Activated T-helper 1 cell treated with Interleukin-2 at 50 U/mL for 16 hours (primary cell): Measurements from ENCODE around the gene MAML1.

ENCODE experiments used
- DNase-seq: peaks from one replicate; pipeline ENCODE4 v3.0.0-alpha.2; 2020; ENCODE audit warnings: low read depth

Gene MAML1

DNA sequence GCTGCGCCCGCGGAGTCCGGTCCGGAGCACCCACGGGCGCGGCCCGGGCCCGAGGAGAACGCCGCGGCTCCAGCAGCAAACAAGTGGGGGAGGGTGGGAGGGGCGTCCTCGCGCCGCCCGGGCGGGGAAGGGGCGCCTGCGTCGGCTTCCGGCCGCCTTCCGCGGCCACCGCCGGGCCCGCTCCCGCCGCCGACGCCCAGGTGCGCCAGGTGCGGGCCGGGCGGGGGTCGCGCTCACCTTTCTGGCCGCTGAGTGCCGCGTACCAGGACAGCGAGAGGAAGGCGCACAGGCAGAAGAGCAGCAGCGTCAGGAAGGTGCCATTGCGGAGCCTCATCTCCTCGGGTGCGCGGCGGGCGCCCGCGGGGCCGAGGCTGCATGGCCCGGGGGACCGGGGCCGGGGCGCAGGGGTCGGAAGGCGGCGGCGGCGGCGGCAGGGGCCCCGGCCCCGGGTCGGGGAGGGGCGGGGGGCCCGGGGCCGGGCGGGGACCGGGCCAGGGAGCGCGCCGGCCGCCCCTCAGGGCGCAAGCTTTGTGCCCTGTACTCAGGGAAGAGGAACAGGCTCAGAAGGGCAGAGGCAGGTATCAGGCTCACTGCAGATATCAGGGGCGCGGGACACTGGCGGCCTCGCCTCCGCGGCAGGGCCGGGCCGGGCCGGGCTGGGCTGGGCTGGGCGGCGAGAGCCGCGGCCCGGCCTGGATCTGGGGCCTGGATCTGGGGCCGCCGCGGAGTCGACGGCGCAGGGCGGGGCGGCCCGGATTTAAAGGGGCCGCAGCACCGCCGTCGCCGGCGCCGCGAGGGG, 73.8 kb downstream of the MAML1 start, which contains the start of gene MGAT4B:
Gene MGAT4B, minus strand, starts transcription at position 617 of the 799 bp plus-strand sequence. Its CDS starts 283 bp downstream, at position 334.
- DNase-seq: peak; percentile 45

- DNase-seq: no peak
Observed at GRCh38 chr5:179812135-179812825, 79.7 kb downstream of the MAML1 start.

DNA sequence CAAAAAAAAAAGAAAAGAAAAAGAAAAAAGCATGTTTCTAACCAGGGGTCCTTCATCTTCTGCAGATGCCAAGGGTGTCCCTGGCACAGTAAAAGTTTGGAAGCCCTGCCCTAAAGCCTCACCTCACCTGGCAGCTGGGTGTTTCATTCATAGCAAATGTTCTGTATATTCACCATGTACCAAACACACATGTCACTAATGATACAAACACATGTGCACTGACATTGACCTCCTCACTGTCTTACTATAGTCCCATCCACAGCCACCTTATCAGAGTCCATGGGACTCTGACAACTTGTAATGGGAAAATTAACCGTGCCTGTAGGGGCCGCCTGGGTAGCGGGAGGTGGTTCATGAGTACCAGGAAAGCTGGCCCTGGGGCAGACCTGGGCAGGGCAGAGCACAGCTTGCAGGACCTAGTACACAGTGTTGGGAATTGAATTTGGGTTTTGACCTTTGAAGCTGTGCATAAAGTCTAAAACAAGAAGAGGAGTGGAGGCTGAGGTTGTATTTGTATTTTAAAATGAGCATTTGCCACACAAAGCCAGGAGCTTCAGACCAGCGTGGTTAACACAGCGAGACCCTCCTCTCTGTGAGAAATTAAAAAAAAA, 80.5 kb downstream of the MAML1 start:
- DNase-seq: no peak

DNA sequence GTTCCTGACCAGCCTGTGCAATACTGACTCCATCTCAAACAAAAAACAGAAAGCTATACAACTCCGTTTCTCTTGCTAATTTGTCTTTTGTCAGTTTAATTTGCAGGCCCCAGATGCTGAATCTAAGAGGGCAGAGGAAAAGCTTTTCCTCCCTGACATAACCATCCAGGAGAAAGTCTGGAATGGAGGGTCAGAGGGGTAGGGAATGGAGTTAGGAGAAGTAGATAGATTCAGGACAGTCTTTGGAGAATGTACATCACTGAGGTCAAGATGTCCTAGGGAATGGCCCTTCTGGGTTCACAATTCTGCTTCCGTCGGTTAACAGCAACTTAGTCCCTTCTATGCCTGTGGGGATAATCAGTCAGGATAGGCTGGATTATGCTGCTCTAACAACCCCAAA, 81.5 kb downstream of the MAML1 start:
- no peak for DNase-seq

GRCh38 chr5:179815491-179816249, 83.0 kb downstream of the MAML1 start:
- DNase-seq: no peak

GRCh38 chr5:179816401-179816795, 83.8 kb downstream of the MAML1 start:
- no peak for DNase-seq

GRCh38 chr5:179816796-179817469, 84.3 kb downstream of the MAML1 start:
- DNase-seq: no peak

GRCh38 chr5:179817470-179817840, 84.8 kb downstream of the MAML1 start:
- no peak for DNase-seq

GRCh38 chr5:179817890-179818745, 85.5 kb downstream of the MAML1 start:
- DNase-seq: no peak

GRCh38 chr5:179818746-179819295, 86.2 kb downstream of the MAML1 start:
- DNase-seq: peak; percentile 78

DNA sequence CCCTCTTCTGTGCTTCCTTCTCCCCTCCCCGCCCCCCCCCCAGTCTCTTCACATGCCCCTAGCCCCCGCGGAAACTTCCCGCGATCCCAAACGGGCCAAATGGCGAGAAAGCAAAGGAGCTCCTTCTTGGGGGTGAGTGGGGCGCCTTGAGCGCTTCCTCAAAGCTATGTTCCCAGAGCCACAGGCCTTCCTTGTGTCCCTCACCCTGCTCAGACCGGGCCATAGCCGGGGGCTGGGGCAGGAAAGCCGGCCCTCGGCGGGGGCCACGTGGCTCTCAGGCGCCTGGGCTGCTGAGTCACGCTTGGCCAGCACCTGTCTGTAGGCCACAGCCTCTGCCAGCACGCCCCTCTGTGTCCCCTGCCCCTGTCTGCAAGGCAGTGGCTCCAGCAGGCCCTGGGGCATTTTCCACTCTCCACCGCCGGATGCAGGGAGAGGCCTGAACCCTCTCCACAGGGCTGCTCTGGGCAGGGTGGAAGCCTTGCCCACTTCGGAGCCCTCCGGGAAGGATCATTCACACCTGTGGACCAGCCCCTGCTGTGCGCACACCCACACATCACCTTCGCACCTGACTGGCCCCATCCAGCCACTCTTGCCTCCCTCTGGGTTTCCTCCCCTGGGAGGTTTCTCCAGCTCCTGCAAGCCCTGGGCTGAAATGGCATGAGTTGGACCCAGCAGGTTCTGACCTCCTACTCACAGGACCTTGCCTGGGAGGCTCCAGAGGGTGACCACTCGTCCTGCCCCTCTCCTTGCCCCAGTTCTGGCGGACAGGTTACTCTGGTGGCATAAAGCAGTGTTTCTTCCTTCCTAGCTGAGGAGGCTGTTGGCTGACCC, 86.9 kb downstream of the MAML1 start:
- DNase-seq: no peak

DNA sequence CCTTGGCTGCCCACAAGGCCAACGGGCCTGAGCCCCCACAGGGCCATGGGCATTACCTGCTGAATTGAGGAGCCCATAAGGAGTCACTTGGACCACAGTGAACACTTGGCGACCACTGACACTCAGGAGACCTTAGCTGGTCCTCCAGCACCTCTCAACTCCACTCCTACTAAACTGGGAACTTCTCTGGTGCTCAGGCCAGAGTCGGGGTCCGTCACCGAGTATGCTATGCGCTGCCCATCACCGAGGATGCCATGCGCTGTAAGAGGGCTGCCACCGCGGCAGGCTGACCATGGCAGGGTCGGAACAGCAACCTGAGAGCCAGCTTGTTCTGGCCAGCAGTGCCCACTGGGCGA, 87.5 kb downstream of the MAML1 start:
- no peak for DNase-seq

DNA sequence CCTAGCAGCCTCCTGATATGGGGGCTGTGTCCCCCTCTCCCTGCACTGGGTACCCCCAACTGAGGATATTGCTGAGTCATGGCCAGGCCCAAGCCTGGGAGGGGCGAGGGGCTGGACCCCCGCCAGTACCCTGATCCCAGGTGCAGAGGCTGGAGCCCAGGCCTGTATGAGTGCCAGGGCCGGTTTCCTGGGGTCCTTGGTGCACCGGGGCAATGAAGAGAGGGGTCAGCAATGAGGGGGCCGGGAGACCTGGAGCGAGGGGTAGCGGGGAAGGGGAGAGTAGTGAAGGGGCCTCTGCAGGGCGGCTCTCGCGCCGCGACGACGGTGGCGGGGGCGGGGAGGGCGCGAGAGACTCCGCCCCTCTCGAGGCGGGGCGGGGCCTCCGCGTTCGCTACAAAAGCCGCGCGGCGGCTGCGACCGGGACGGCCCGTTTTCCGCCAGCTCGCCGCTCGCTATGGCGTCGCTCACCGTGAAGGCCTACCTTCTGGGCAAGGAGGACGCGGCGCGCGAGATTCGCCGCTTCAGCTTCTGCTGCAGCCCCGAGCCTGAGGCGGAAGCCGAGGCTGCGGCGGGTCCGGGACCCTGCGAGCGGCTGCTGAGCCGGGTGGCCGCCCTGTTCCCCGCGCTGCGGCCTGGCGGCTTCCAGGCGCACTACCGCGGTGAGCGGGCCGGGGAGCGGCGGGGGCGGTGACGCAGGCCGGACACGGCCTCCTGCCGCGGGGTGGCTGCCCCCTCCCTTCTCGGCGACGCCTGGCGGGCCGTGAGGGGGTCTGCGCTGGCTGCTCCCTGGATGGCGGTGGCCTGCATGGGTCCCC, 88.1 kb downstream of the MAML1 start, which contains the start of gene SQSTM1:
Gene SQSTM1, plus strand, starts transcription at position 423 of the 815 bp plus-strand sequence. Its CDS starts 32 bp downstream, at position 455.
- peak; percentile 77 for DNase-seq

- peak; percentile 75 for DNase-seq
Observed at GRCh38 chr5:179821298-179822058, 88.9 kb downstream of the MAML1 start.

GRCh38 chr5:179822059-179822432, 89.4 kb downstream of the MAML1 start:
- DNase-seq: no peak

GRCh38 chr5:179822444-179822990, 89.9 kb downstream of the MAML1 start:
- no peak for DNase-seq

DNA sequence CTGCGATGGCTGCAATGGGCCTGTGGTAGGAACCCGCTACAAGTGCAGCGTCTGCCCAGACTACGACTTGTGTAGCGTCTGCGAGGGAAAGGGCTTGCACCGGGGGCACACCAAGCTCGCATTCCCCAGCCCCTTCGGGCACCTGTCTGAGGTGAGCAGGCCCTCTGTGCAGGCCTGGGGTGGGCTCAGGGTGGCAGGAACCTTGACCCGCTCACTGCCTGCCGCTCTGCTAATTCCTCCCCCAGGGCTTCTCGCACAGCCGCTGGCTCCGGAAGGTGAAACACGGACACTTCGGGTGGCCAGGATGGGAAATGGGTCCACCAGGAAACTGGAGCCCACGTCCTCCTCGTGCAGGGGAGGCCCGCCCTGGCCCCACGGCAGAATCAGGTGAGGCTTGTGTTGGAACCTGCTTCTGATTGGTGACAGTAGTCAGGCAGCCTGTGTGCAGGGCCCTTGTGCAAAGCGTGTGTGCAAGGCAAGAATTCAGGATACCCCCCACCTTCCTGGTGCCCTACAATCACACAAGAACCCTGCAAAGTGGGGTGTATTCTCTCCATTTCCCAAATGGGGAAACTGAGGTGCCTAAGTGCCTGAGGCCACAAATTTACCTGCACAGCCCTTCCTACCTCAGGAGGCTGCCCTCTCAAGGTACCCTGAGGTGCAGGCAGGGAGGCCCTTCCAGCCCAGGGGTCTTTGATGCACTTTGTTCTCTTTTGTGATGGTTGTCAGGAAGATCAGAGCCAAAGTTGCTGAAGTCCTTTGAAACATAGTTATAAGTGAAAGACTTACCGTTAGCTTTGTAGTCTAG, 91.5 kb downstream of the MAML1 start:
- no peak for DNase-seq
